ENCODE results near the gene PI4K2B. TPM values are rescaled to one million over a fixed set of nuclear protein-coding genes. Genes with fewer than 3 reads are reported as not detected.
A peak's percentile ranks its signal among the peaks of the same experiment; 100 is the strongest.
"Not testable (repeated sequence)": the region's sequence is repeated elsewhere in the genome, so short reads cannot be mapped to it uniquely, and the experiment has no call there.

Gene PI4K2B
- polyA plus RNA-seq, 5 donors, result 24.3 to 33.2 (median 27.4) TPM

GRCh38 chr4:25302626-25303025 lies 68.8 kb downstream of the PI4K2B start:
- no peak for DNase-seq

DNA sequence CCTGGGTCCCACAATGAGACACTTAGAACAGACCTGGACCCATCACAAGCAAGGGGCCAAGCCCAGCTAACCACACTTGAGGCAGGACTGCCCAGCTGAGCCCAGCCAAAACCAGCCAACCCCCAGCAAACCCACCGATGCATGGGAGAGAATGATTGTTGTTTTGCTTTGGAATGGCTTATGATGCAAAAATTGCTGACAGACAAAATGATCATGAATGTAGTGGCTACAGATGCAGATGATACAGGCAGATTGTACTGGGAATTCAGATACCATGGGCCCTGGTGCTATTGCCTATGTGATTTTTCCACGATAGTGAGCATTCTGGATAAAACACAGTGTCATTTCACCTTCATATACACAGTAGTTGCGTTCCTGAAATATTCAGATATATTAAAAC lies 69.7 kb downstream of the PI4K2B start:
- no peak for DNase-seq

- DNase-seq, result no peak
These were observed 72.8 kb downstream of the PI4K2B start for GRCh38 chr4:25306518-25307057.

DNA sequence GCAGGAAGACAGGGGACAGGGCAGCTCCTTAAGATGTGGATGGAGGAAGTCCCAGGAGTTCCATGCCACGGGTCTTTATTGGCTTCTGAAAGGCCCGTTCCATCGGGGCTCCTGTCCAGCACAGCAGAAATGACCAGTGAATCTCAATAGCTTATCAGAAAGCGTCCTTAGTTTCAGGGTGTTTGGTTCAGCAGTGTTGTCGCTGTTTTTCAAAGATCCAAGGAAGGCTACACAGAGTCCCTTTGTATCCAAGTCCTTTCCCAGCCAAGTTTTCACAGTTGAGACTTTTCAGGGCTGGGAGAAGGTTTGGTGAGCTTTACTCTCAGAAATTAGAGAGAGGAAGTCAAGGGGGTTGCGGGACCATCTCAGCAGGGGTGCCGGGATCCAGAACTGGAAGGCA lies 73.8 kb downstream of the PI4K2B start:
- no peak for DNase-seq

GRCh38 chr4:25308306-25308705 lies 74.5 kb downstream of the PI4K2B start:
- DNase-seq, result no peak

DNA sequence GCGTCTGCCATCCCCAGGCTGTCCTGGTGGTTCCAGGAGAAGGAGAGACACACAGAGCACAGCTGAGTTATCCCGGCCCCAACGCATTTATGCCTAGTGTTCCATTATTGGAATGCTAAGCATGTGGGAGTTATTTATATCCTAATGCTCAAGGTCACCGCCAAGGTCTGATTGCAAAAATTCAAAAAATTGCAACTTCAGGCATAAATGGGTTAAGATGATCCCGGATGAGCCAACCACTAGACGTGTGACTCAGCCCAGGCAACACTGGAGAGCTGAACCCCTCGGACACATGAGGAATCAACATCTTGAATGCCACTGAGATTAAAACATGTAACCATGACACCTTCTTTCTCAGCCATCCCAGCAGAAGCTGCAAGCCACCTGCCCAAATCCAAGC lies 74.9 kb downstream of the PI4K2B start:
- DNase-seq, result no peak

GRCh38 chr4:25310066-25310802 lies 76.4 kb downstream of the PI4K2B start:
- no peak for DNase-seq

- no peak for DNase-seq
These were observed 77.0 kb downstream of the PI4K2B start for GRCh38 chr4:25310803-25311166.

DNA sequence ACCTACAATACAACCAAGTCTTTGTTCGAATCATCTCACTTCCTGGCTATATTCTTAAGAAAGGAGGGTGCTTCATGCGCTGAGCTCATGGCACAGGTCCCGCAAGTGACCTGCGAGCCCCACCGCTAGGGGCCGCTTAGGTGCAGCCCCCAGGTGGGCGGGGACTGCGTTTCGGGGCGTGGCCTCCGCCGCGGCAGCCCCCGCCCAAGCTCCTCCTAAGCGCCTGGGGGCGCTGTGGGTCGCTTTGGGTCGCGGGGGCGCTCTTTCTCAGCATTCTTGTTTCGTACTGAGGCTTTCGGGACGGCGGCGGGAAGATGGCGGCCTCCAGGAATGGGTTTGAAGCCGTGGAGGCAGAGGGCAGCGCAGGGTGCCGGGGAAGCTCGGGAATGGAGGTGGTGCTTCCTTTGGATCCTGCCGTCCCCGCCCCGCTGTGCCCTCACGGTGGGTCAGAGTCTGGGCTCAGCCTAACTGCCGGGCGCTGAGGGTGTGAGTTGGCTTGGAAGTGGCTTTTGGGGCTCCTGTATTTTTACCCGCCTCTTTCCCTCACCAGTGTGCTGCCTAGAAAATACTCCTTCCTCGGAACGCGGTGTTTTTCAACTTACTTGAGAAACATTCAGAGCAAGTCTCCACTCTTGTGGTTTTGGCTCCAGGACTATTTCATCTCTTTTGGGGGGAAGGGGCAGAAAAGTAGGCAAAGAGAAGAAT lies 78.8 kb downstream of the PI4K2B start, which contains the start of gene ZCCHC4:
Gene ZCCHC4, plus strand, starts transcription at position 279 of the 705 bp plus-strand sequence. Its CDS starts 36 bp downstream, at position 315.
- DNase-seq, result peak; percentile 90 to 92

- no peak for DNase-seq
These were observed 79.5 kb downstream of the PI4K2B start for GRCh38 chr4:25313201-25313895.

DNA sequence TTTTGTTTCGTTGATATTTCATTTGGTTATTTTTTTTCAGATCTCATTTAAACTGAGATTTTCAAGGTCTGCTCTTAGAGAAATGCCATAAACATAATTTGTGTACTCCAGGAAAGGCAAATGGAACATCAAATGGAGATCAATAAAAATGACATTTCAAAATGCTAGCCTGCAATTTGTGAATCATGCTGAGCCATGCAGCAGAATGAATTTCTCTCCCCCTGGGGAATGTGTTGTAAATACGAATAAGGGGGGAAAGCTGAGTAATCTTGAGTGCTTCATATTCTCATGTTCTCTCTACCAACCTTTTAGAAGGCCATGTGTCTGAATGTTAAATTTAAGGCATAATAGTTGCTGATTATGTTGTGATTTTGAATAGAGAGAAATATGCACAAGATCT lies 86.5 kb downstream of the PI4K2B start:
- DNase-seq, result no peak

DNA sequence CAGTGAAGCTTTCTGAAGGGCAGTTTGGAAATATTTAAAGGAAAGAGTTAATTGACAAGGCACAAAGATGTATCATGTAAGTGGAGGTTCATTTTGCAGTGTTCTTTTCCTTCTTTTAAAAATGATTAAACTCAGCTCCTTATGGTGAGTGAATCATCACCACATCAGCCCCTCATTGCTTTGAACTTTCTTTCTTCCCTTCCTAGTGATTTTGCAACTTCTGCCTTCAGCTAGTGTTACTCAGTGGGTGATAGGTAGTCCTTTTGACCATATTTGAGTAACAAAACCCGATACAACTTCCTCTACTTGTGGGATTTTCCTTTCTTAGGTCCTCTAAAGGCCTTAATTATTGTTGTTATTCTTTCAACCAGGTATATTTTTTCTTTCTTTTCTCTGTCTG lies 86.9 kb downstream of the PI4K2B start:
- no peak for DNase-seq

GRCh38 chr4:25321703-25322102 lies 87.9 kb downstream of the PI4K2B start:
- DNase-seq, result no peak

DNA sequence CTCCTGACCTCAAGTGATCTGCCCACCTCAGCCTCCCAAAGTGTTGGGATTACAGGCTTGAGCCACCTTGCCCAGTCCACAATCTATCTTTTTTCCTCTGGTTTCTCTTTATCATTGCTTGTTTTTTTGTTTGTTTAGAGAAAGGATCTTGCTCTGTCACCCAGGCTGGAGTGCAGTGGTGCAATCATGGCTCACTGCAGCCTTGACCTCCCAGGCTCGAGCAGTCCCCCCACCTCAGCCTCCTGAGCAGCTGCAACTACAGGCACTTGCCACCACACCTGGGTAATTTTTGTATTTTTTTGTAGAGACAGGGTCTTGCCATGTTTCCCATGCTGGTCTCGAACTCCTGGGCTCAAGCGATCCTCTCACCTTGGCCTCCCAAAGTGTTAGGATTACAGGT lies 94.6 kb downstream of the PI4K2B start:
- not testable (repeated sequence) for DNase-seq

Other genes starting within 250 kb of the PI4K2B start
- 1 to 10 TPM; 3.0 to 7.2 (median 5.2) TPM for gene LGI2, start 203.1 kb upstream of the PI4K2B start, polyA plus RNA-seq (ENCODE audit: insufficient read depth in 1 of 5, insufficient read length in 5 of 5, low replicate concordance in 1 of 5)
- 10 to 100 TPM in 4 of 5 donors, 1 to 10 TPM in 1; 9.0 to 18.4 (median 15.6) TPM for gene SEPSECS, start 73.6 kb upstream of the PI4K2B start, polyA plus RNA-seq (ENCODE audit: insufficient read depth in 1 of 5, insufficient read length in 5 of 5, low replicate concordance in 1 of 5)
- 10 to 100 TPM; 12.3 to 17.1 (median 16.1) TPM for gene ZCCHC4, start 78.7 kb downstream of the PI4K2B start, polyA plus RNA-seq (ENCODE audit: insufficient read depth in 1 of 5, insufficient read length in 5 of 5, low replicate concordance in 1 of 5)
- 10 to 100 TPM; 49.4 to 71.2 (median 65.2) TPM for gene ANAPC4, start 143.2 kb downstream of the PI4K2B start, polyA plus RNA-seq (ENCODE audit: insufficient read depth in 1 of 5, insufficient read length in 5 of 5, low replicate concordance in 1 of 5)